Effector CD8-positive, alpha-beta T cell (primary cell): Measurements from ENCODE around the gene MTMR12.

ENCODE experiments used
- DNase-seq: peaks from one replicate; lab custom pipeline; 2025; lab: John Stamatoyannopoulos, UW

Gene MTMR12

GRCh38 chr5:32190095-32190494, 122.6 kb downstream of the MTMR12 start:
- DNase-seq, result no peak

GRCh38 chr5:32187675-32188074, 125.1 kb downstream of the MTMR12 start:
- no peak for DNase-seq

GRCh38 chr5:32182463-32183063, 130.2 kb downstream of the MTMR12 start:
- DNase-seq, result no peak
